HG03060 (cell line): ENCODE measurements around the gene MAG.
"Not testable (repeated sequence)": the region's sequence is repeated elsewhere in the genome, so short reads cannot be mapped to it uniquely, and the experiment has no call there.

ENCODE experiments used
- ATAC-seq: cut with Tn5 transposase; IDR thresholded peaks from one replicate; pipeline ENCODE4 v1.9.1; 2021; ENCODE audit warnings: low read depth, moderate number of reproducible peaks; ENCODE audit not compliant: unreplicated experiment

Gene MAG

GRCh38 chr19:35355791-35356460, 64.0 kb downstream of the MAG start:
- no peak for ATAC-seq

- ATAC-seq = no peak
Observed at GRCh38 chr19:35357867-35358573, 66.1 kb downstream of the MAG start, which contains the start of gene FFAR3. FFAR3 (plus strand) TSS chr19:35358460; CDS start chr19:35358891, 431 bp downstream.

- ATAC-seq = not testable (repeated sequence)
Observed at GRCh38 chr19:35358834-35359233, 66.9 kb downstream of the MAG start.

- ATAC-seq = not testable (repeated sequence)
Observed at GRCh38 chr19:35359395-35359794, 67.4 kb downstream of the MAG start.

- not testable (repeated sequence) for ATAC-seq
Observed at GRCh38 chr19:35360081-35360480, 68.1 kb downstream of the MAG start.

GRCh38 chr19:35360880-35361420, 69.0 kb downstream of the MAG start:
- no peak for ATAC-seq

- ATAC-seq = no peak
Observed at GRCh38 chr19:35362261-35363000, 70.5 kb downstream of the MAG start.

GRCh38 chr19:35363001-35363590, 71.1 kb downstream of the MAG start:
- no peak for ATAC-seq
